Lower leg skin (tissue), 4 donors: ENCODE measurements around the gene ST6GALNAC2. TPM values are rescaled to one million over a fixed set of nuclear protein-coding genes. Genes with fewer than 3 reads are reported as not detected.

ENCODE experiments used
- DNase-seq, 2 donors: peaks; one replicate each; pipeline ENCODE4 v3.0.0-alpha.2; 2019; ENCODE audit warnings: low spot score in 2 of 2
- H3K4me3 ChIP-seq: fragments of 200-600 bp; sonication (generic); 2 replicates; pipeline ENCODE4 v1.5.1; 2017; ENCODE audit warnings: mild to moderate bottlenecking, low read depth; ENCODE audit not compliant: poor library complexity, severe bottlenecking
- POLR2A ChIP-seq, 2 donors: fragments of 450-650 bp; IDR thresholded peaks; one replicate each; pipeline ENCODE4 v1.6.1; 2016 to 2017; ENCODE audit warnings: antibody characterized with exemption in 2 of 2, mild to moderate bottlenecking in 1 of 2, moderate library complexity in 1 of 2
- WGBS, 2 donors: methylation state at CpG; one replicate each; pipeline ENCODE4 v1.1.5; 2018; 5-methylcytosine and 5-hydroxymethylcytosine counted together
- intact Hi-C: fragments of 100-400 bp; cut with DNase I; formaldehyde crosslinking; loops from one replicate; pipeline ENCODE4 v1.15.0; 2023; ENCODE audit warnings: low total_unique reads
- total RNA-seq, 4 donors: library from RNA; depleted of rRNA; stranded (reverse); fragments of >200 nt; gene quantifications; one replicate each; pipeline ENCODE4 v1.1.0, GENCODE V29; 2016
- TF ChIP-seq, protein P1 (sequence below), 3 donors: fragments of 450-650 bp; IDR thresholded peaks; one replicate each; pipeline ENCODE4 v1.5.1; 2016; ENCODE audit warnings: antibody characterized with exemption in 3 of 3, mild to moderate bottlenecking in 3 of 3, moderate library complexity in 2 of 3

The ST6GALNAC2 gene
- total RNA-seq, 4 donors from 2014 or later, result 64.8 to 101 (median 76.5) TPM

DNA sequence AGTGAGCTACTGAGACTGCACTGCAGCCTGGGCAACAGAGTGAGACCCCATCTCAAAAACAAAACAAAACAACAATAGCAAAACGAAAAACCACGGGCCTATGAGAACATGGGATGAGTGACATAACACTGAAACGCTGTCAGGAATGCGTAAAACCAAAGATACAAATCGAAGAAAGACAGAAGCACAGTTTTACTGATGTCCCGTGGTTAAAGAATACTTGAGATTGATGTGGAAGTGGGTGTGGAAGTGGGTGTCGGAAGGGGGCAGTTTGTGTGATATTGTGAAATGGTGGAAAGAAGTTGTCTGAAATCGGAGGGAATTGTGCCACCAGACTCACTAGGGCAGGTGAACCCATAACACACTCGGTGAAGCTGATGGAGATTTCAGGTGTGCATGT lies 9.5 kb downstream of the ST6GALNAC2 start:
- intact Hi-C loops, result no loop called here
- TF ChIP-seq, protein P1, sequence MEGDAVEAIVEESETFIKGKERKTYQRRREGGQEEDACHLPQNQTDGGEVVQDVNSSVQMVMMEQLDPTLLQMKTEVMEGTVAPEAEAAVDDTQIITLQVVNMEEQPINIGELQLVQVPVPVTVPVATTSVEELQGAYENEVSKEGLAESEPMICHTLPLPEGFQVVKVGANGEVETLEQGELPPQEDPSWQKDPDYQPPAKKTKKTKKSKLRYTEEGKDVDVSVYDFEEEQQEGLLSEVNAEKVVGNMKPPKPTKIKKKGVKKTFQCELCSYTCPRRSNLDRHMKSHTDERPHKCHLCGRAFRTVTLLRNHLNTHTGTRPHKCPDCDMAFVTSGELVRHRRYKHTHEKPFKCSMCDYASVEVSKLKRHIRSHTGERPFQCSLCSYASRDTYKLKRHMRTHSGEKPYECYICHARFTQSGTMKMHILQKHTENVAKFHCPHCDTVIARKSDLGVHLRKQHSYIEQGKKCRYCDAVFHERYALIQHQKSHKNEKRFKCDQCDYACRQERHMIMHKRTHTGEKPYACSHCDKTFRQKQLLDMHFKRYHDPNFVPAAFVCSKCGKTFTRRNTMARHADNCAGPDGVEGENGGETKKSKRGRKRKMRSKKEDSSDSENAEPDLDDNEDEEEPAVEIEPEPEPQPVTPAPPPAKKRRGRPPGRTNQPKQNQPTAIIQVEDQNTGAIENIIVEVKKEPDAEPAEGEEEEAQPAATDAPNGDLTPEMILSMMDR (IDR thresholded peaks at IDR 0.05), result no peak
- no peak for TF ChIP-seq POLR2A (IDR thresholded peaks at IDR 0.05)
- 83 to 89% methylated on average over 9 of the region's 9 CpGs for WGBS, 2 donors

DNA sequence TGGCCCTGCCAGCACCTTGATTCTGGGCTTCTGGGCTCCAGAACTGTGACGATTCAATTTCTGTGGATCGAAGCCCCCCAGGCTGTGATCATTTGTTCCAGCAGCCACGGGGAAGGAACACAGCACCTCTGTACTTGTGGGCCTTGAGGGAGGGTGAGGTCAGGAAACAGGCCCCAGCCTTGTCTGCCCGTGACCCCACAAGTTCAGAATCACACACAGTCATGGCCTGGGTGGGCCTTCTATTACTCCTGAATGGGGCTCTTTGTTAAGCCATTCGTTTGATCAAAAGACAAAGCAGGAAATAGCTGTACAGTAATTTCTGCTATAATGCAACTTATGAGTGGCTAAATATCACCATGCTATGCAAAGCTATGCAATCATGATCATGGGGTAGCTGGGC lies 10.1 kb downstream of the ST6GALNAC2 start:
- H3K4me3 ChIP-seq, result no peak overlapping the region
- no peak for DNase-seq
- WGBS, 2 donors, result 63 to 76% methylated on average over 5 of the region's 5 CpGs
- intact Hi-C loops, result no loop called here
- no peak for TF ChIP-seq POLR2A (IDR thresholded peaks at IDR 0.05)
- TF ChIP-seq, protein P1 (IDR thresholded peaks at IDR 0.05), result no peak

More for the DNA sequence above, 9.5 kb downstream of the ST6GALNAC2 start:
- no peak overlapping the region for H3K4me3 ChIP-seq
- no peak for DNase-seq

DNA sequence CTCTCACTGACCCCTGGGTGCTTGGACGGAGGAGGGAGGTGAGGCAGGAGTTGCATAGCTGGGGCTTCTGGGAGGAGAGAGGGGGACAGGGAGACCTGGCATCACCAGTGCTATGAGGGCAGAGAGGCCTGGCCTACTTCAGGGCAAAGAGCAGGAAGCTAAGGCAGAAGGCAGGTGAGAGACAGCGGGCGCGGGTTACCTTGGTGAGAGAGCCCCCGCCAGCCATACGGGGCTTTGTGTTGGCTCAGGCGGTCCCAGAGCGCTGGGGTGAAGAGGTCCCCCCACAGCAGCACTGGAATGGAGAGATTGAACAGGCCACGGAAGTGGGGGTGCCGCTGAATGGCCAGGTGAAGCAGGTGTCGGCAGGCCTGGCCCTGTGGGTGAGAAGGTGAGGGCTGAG lies 11.5 kb downstream of the ST6GALNAC2 start:
- DNase-seq, result no peak
- intact Hi-C loops, result no loop called here
- WGBS, 2 donors, result 92 to 93% methylated on average over 11 of the region's 11 CpGs
- no peak overlapping the region for H3K4me3 ChIP-seq
- TF ChIP-seq, protein P1 (IDR thresholded peaks at IDR 0.05), result no peak
- TF ChIP-seq POLR2A (IDR thresholded peaks at IDR 0.05), result no peak

DNA sequence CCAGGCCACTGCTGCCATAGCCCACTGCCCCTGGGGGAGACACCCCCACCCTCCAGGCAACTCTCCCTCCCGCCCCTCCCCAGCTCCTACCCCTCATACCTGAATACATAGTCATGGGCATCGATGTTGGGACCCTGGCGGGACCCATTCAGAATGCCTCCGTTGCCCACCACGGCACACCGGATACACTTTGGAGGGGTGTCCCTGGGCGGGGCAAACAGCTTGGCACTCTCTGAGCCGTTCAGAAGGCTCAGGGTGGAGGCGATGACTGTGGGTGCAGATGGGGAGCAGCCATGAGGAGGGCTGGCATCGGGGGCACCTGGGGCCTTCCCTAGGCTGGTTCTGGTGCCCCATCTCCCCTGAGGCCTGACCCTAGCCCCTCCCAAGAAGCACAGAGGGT lies 12.6 kb downstream of the ST6GALNAC2 start:
- no peak overlapping the region for H3K4me3 ChIP-seq
- WGBS, 2 donors, result 90 to 98% methylated on average over 10 of the region's 10 CpGs
- no peak for DNase-seq
- TF ChIP-seq POLR2A (IDR thresholded peaks at IDR 0.05), result no peak
- TF ChIP-seq, protein P1 (IDR thresholded peaks at IDR 0.05), result no peak
- intact Hi-C loops, result no loop called here

DNA sequence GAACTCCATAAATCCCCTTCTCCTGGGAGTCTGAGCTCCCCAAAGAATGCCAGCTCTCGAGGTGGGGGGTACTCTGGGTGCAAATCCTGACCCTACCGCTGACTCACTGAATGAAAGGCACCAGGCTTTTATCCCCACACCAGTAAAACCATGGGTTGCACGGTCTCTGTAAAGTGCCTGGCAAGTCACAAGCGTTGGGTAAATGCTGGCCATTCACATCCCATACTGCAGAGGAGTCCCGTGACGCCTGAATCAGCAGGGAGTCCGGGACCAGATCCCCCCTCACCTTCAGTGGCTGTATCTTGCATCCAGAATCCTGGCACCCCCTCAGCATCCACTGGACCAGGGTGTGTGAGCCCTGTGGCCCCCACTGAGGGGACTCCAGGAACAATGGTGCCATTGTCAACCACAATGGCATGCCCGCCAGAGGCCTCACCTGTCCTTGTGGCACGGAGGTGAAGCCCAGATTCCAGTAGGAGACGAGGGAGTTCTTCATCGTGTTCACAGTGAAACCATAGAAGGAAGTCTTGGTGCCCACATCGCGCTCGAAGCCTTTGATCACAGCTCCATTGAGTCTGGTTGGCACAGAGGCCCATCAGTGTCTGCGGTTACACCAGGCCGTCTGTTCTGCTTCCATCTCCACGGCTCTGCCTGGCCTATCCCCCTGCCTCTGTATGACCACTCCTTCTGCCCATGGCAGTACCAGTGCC lies 13.3 kb downstream of the ST6GALNAC2 start:
- DNase-seq, result no peak
- intact Hi-C loops, result no loop called here
- WGBS, 2 donors, result 82 to 91% methylated on average over 17 of the region's 17 CpGs

More for the DNA sequence above, 13.3 kb downstream of the ST6GALNAC2 start:
- H3K4me3 ChIP-seq, result no peak overlapping the region
- TF ChIP-seq POLR2A (IDR thresholded peaks at IDR 0.05), result no peak
- TF ChIP-seq, protein P1 (IDR thresholded peaks at IDR 0.05), result no peak
